HG03457 (cell line): ENCODE measurements around the gene THAP7.
"Not testable (repeated sequence)": the region's sequence is repeated elsewhere in the genome, so short reads cannot be mapped to it uniquely, and the experiment has no call there.

ENCODE experiments used
- ATAC-seq: cut with Tn5 transposase; IDR thresholded peaks from one replicate; pipeline ENCODE4 v1.9.1; 2021; ENCODE audit warnings: moderate number of reproducible peaks; ENCODE audit not compliant: unreplicated experiment

Gene THAP7

GRCh38 chr22:21013657-21014201, 11.8 kb upstream of the THAP7 start:
- ATAC-seq, result no peak

- ATAC-seq, result no peak
These were observed 10.8 kb upstream of the THAP7 start for GRCh38 chr22:21012446-21013407.

GRCh38 chr22:21010426-21011113, 8.7 kb upstream of the THAP7 start:
- no peak for ATAC-seq

- ATAC-seq, result no peak
These were observed 7.9 kb upstream of the THAP7 start for GRCh38 chr22:21009638-21010425.

GRCh38 chr22:21009208-21009607, 7.3 kb upstream of the THAP7 start:
- ATAC-seq, result not testable (repeated sequence)

- no peak for ATAC-seq
These were observed 1.9 kb upstream of the THAP7 start for GRCh38 chr22:21003782-21004181.

- no peak for ATAC-seq
These were observed 824 bp downstream of the THAP7 start for GRCh38 chr22:21000987-21001600.

GRCh38 chr22:21000207-21000986, 1.5 kb downstream of the THAP7 start:
- no peak for ATAC-seq

GRCh38 chr22:20999350-21000206, 2.3 kb downstream of the THAP7 start:
- ATAC-seq, result no peak

GRCh38 chr22:20998411-20999336, 3.2 kb downstream of the THAP7 start:
- ATAC-seq, result no peak

GRCh38 chr22:20997536-20998257, 4.2 kb downstream of the THAP7 start:
- no peak for ATAC-seq

GRCh38 chr22:20996598-20997535, 5.1 kb downstream of the THAP7 start:
- no peak for ATAC-seq

- ATAC-seq, result no peak
These were observed 5.9 kb downstream of the THAP7 start for GRCh38 chr22:20996031-20996410.

GRCh38 chr22:20995329-20996030, 6.4 kb downstream of the THAP7 start:
- ATAC-seq, result no peak

GRCh38 chr22:20994902-20995241, 7.0 kb downstream of the THAP7 start:
- ATAC-seq, result no peak
